H1 (cell line): ENCODE measurements around the gene SND1. TPM values are rescaled to one million over a fixed set of nuclear protein-coding genes. Genes with fewer than 3 reads are reported as not detected.

Experiments
- RNF2 ChIP-seq: fragments of 200-900, 300-1000 bp; sonication (generic); IDR thresholded peaks from 2 replicates; pipeline ENCODE4 v1.7.1; 2016; ENCODE audit warnings: borderline replicate concordance, low read depth, mild to moderate bottlenecking, antibody characterized with exemption, low read length; ENCODE audit not compliant: poor library complexity, severe bottlenecking; ENCODE audit errors: missing control alignments
- SP1 ChIP-seq: IDR thresholded peaks from 2 replicates; pipeline ENCODE4 v1.6.1; 2011; ENCODE audit warnings: low read depth, low read length
- polyA plus RNA-seq, 7 experiments: library from polyadenylated mRNA; depleted of rRNA in 3 of 7; stranded (reverse) in 5 of 7; unstranded in 2 of 7; fragments of >200 nt in 5 of 7; fragments of 200-250 nt in 2 of 7; gene quantifications; 1 replicate in 5 of 7; 2 replicates in 1 of 7; 4 replicates in 1 of 7; pipeline versions ENCODE4 v1.2.1 to v1.2.3, GENCODE V29; 2011 to 2013; ENCODE audit warnings: missing spikeins in 2 of 7, mixed read lengths in 2 of 7
- total RNA-seq: library from RNA; stranded (reverse); fragmentation: NEBNext Ultra II Directional; extraction: Animal tissue kit (Norgen Biotek cat#: 25700); gene quantifications from 2 replicates; pipeline ENCODE4 v1.2.1, GENCODE V29; 2021
- TF ChIP-seq, protein P1 (sequence below), 3 experiments: IDR thresholded peaks; 1 replicate in 2 of 3; 2 replicates in 1 of 3; pipeline versions ENCODE4 v1.5.1 to v1.6.1; 2011; ENCODE audit warnings: low read length in 3 of 3, mild to moderate bottlenecking in 3 of 3, inconsistent platforms in 2 of 3, low read depth in 1 of 3, moderate library complexity in 1 of 3; ENCODE audit not compliant: insufficient read depth in 1 of 3; ENCODE audit errors: control extremely low read depth in 1 of 3

The SND1 gene
- total and polyA plus RNA-seq, 2 of the 8 experiments (the other 6 are each of a cell fraction or from before 2014, with no cell fraction given), result 122 to 290 TPM

DNA sequence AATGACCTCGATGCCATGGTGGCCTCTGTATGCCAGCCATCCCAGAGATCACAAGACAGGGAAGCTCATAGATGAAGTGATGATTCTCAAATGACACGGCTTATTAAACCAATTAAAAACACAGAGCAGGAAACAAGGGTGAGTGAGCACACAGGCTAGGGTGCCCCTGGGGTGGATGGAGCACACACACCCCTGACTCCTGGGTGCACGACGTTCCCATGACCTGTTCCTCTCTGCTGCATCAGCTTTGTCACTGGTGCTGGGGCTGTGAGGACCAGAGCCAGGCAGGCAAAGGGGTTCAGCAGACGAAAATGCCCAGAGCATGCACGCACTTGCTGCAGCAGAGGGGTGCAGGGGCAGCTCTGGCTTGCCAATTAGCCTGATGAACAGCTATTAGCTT, 465.7 kb downstream of the SND1 start (continued):
- TF ChIP-seq, protein P1, sequence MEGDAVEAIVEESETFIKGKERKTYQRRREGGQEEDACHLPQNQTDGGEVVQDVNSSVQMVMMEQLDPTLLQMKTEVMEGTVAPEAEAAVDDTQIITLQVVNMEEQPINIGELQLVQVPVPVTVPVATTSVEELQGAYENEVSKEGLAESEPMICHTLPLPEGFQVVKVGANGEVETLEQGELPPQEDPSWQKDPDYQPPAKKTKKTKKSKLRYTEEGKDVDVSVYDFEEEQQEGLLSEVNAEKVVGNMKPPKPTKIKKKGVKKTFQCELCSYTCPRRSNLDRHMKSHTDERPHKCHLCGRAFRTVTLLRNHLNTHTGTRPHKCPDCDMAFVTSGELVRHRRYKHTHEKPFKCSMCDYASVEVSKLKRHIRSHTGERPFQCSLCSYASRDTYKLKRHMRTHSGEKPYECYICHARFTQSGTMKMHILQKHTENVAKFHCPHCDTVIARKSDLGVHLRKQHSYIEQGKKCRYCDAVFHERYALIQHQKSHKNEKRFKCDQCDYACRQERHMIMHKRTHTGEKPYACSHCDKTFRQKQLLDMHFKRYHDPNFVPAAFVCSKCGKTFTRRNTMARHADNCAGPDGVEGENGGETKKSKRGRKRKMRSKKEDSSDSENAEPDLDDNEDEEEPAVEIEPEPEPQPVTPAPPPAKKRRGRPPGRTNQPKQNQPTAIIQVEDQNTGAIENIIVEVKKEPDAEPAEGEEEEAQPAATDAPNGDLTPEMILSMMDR (IDR thresholded peaks at IDR 0.05; ENCODE audit: control extremely low read depth in 1 of 3, insufficient read depth in 1 of 3, low read depth in 1 of 3, low read length in 3 of 3), result no peak
- TF ChIP-seq SP1, result no peak
- TF ChIP-seq RNF2, result no peak
